NT2/D1 (cell line): ENCODE results near the gene TECR.

Source experiments
- YY1 ChIP-seq: IDR thresholded peaks from 2 replicates; pipeline ENCODE4 v1.6.1; 2011; ENCODE audit not compliant: insufficient read length, insufficient read depth
- ZNF274 ChIP-seq: IDR thresholded peaks from 2 replicates; pipeline ENCODE4 v1.6.1; 2011; ENCODE audit warnings: mild to moderate bottlenecking, low read depth, low read length

DNA sequence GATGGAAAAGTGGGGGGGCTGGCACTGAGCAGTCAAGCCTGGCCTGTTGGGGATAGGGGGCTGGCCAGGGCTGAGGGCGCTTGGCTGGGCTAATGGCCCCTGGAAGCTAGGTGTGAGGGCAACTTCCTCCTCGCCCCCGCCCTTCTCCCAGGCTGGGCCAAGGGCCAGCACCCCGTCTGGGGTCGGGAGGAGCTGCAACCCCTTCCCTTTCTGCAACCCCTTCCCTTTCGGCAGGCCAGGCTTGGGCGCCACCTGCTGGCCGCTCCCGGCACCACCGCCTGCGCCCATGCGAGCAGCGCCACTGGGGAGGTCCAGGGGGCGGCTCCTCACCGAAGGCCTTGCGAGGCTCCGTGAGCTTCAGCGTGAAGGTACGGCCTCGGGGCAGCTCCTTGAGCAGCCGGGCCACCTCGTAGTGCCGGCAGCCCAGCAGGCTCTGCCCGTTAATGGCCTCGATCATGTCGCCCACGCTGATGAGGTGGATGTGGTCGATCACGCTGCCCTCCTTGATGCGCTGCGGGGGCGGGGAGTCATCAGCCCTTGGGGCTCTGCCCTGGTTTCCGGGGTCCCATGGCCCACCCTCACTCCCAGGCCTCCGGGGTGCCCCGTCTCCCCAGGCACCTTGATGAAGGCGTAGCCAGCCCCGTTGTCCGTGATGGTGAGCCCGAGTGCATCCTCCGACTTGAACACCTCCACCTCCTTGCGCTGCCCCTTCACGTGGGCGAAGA lies 49.3 kb upstream of the TECR start:
- TF ChIP-seq ZNF274 (no peak), YY1 (no peak)
